OCI-LY3 (cell line): ENCODE results near the gene IDH1.
A peak's percentile ranks its signal among the peaks of the same experiment; 100 is the strongest.
"Not testable (repeated sequence)": the region's sequence is repeated elsewhere in the genome, so short reads cannot be mapped to it uniquely, and the experiment has no call there.

Experiments used
- H2AFZ ChIP-seq: fragments of 200-600, 300-600 bp; shearing (Covaris generic); 2 replicates; pipeline ENCODE4 v1.6.0; 2014; ENCODE audit warnings: antibody characterized with exemption, low read depth, low read length
- H3K27ac ChIP-seq: fragments of 200-600, 300-600 bp; sonication (generic); 2 replicates; pipeline ENCODE4 v1.5.1; 2014; ENCODE audit warnings: mild to moderate bottlenecking, low read length, moderate library complexity, mixed read lengths
- H3K27me3 ChIP-seq: fragments of 200-600, 300-600 bp; sonication (generic); 2 replicates; pipeline ENCODE4 v1.6.1; 2014; ENCODE audit warnings: low read depth, low read length, mixed read lengths
- H3K36me3 ChIP-seq: fragments of 200-600, 300-600 bp; sonication (generic); replicated peaks from 2 replicates; pipeline ENCODE3; 2014; ENCODE audit warnings: low read depth, low read length, mixed read lengths
- H3K4me1 ChIP-seq: fragments of 300-600, 200-600 bp; sonication (generic); 2 replicates; pipeline ENCODE4 v1.6.1; 2014; ENCODE audit warnings: low read length, mixed read lengths
- H3K4me2 ChIP-seq: fragments of 200-600, 300-600 bp; sonication (generic); 2 replicates; pipeline ENCODE4 v1.6.1; 2014; ENCODE audit warnings: low read length, mixed read lengths
- H3K4me3 ChIP-seq: fragments of 300-600, 200-600 bp; sonication (generic); 2 replicates; pipeline ENCODE4 v1.5.1; 2014; ENCODE audit warnings: antibody characterized with exemption, mild to moderate bottlenecking, low read length, moderate library complexity
- H3K79me2 ChIP-seq: fragments of 300-600, 200-600 bp; shearing (Covaris generic); 2 replicates; pipeline ENCODE4 v1.6.1; 2014; ENCODE audit warnings: mild to moderate bottlenecking, low read length, mixed read lengths
- H3K9ac ChIP-seq: fragments of 300-600, 200-600 bp; shearing (Covaris generic); 2 replicates; pipeline ENCODE4 v1.6.0; 2014; ENCODE audit warnings: mild to moderate bottlenecking, low read length, moderate library complexity
- H3K9me3 ChIP-seq: fragments of 200-600, 300-600 bp; shearing (Covaris generic); 2 replicates; pipeline ENCODE4 v1.6.1; 2014; ENCODE audit warnings: low read length, mixed read lengths; ENCODE audit not compliant: insufficient read depth
- H4K20me1 ChIP-seq: fragments of 200-600, 300-600 bp; sonication (generic); 2 replicates; pipeline ENCODE4 v1.6.1; 2016; ENCODE audit warnings: low read length, mixed read lengths; ENCODE audit not compliant: insufficient read depth
- EZH2phosphoT487 ChIP-seq: fragments of 200-600 bp; shearing (Covaris generic); IDR thresholded peaks from 2 replicates; pipeline ENCODE4 v1.6.1; 2018; ENCODE audit warnings: antibody characterized with exemption, mixed run types, low read depth
- TF ChIP-seq, protein P1 (sequence below): fragments of 200-600, 300-600 bp; sonication (generic); IDR thresholded peaks from 2 replicates; pipeline ENCODE4 v1.5.1; 2014; ENCODE audit warnings: antibody characterized with exemption, low read length, low read depth

Gene IDH1

DNA sequence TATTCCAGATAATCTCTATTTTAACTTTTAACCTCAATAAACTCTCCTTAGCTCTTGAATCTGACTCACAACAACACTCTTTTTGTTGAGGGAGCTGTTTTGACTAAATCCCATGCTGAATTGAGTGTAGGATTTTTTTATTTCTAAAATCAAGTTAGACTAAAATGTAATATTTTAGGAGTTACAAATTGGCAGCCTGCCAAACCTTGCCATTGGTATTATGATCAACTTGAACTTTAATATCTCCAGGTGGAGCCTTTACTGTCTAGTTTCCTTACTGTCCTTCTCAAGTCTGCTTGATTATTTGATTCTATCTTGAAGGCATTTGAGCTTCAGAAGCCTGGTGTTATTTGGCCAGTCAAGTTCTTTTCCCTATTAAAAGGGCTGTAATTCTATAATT is 19.9 kb upstream of the IDH1 start:
- H2AFZ ChIP-seq: no peak overlapping the region
- peaks cover 7% of the 10 kb centered on the region; the same call in 1 of the 2 replicates for H4K20me1 ChIP-seq
- no peak overlapping the region for H3K9ac ChIP-seq
- H3K36me3 ChIP-seq: peaks cover 59% of the 10 kb centered on the region
- no peak overlapping the region for H3K4me2 ChIP-seq
- H3K27me3 ChIP-seq: no peaks in the 10 kb centered on the region
- TF ChIP-seq, protein P1, sequence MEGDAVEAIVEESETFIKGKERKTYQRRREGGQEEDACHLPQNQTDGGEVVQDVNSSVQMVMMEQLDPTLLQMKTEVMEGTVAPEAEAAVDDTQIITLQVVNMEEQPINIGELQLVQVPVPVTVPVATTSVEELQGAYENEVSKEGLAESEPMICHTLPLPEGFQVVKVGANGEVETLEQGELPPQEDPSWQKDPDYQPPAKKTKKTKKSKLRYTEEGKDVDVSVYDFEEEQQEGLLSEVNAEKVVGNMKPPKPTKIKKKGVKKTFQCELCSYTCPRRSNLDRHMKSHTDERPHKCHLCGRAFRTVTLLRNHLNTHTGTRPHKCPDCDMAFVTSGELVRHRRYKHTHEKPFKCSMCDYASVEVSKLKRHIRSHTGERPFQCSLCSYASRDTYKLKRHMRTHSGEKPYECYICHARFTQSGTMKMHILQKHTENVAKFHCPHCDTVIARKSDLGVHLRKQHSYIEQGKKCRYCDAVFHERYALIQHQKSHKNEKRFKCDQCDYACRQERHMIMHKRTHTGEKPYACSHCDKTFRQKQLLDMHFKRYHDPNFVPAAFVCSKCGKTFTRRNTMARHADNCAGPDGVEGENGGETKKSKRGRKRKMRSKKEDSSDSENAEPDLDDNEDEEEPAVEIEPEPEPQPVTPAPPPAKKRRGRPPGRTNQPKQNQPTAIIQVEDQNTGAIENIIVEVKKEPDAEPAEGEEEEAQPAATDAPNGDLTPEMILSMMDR: no peak
- TF ChIP-seq EZH2phosphoT487: no peak
- H3K27ac ChIP-seq: no peak overlapping the region
- H3K79me2 ChIP-seq: peaks cover 4% of the 10 kb centered on the region
- H3K4me1 ChIP-seq: no peaks in the 10 kb centered on the region
- no peak overlapping the region for H3K4me3 ChIP-seq
- H3K9me3 ChIP-seq: no peaks in the 10 kb centered on the region

DNA sequence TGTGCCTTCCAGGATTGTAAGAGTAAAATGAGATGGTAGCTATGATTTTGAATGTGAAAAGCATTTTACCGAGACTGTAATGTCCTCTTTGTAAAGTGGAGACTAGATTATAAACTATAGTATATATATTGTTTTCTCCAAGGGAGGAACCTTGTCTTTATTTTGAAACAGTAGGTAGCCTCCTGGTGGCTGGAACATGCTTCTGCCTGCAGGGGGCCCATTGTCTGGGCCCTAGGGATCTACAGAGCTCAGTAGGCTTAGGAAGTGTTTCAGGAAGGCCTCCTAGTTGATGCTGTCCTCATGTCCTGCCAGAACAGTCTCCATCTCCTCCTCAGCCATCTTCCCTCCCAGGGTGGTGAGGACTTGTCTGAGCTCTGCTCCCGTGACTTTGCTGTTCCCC is 14.2 kb upstream of the IDH1 start:
- Histone ChIP-seq H4K20me1 (peaks cover 26% of the 10 kb centered on the region), H3K9ac (no peak overlapping the region), H3K79me2 (peaks cover 39% of the 10 kb centered on the region), H3K36me3 (peaks cover 14% of the 10 kb centered on the region), H3K27me3 (no peaks in the 10 kb centered on the region), H3K4me1 (peaks cover 25% of the 10 kb centered on the region), H3K9me3 (no peaks in the 10 kb centered on the region), H2AFZ (no peak overlapping the region), H3K4me3 (no peak overlapping the region), H3K4me2 (no peak overlapping the region), H3K27ac (no peak overlapping the region)
- TF ChIP-seq, protein P1: no peak
- no peak for TF ChIP-seq EZH2phosphoT487

DNA sequence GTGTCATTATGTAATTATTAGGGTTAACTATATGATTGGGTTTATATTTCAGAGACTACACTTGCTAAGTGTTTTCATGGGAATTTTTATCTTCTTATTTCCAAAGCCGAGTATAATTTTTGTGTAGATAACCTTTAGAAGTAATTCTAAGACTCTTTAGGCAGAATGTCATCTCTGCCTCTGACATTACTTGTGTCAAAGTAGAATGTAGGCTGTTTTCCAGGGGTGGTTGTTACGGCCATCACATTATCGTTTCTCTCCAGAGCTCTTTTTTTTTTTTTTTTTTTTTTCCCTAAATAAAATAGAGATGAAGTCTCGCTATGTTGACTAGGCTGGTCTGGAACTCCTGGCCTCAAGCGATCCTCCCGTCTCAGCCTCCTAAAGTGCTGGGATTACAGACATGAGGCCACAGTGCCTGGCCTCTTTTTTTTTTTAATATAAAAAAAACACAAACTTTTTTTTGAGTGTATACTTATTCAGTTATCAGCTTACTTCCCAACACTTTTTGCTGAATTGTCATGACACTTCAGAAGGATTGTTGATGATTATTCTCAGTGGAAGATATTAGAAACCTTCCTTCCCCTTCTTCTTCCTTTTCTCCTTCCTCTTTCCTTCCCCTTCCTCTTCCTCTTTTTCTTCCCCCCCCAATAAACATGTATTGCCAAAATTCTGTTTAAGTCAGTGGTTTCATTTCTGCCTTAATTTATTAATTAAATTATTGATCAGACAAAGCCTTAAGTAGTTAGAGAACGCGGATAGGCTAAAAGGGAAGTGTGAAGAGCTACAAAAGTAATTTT is 13.5 kb upstream of the IDH1 start:
- Histone ChIP-seq H3K36me3 (peaks cover 7% of the 10 kb centered on the region), H3K27me3 (no peaks in the 10 kb centered on the region), H3K79me2 (peaks cover 39% of the 10 kb centered on the region), H3K27ac (no peak overlapping the region), H2AFZ (no peak overlapping the region), H3K4me3 (no peak overlapping the region), H3K4me2 (0 out of 2 replicates have a peak overlapping the region, but pooled peaks have one; percentile 90), H3K4me1 (peaks cover 25% of the 10 kb centered on the region), H3K9ac (no peak overlapping the region), H4K20me1 (peaks cover 26% of the 10 kb centered on the region), H3K9me3 (no peaks in the 10 kb centered on the region)
- no peak for TF ChIP-seq EZH2phosphoT487
- TF ChIP-seq, protein P1: no peak

DNA sequence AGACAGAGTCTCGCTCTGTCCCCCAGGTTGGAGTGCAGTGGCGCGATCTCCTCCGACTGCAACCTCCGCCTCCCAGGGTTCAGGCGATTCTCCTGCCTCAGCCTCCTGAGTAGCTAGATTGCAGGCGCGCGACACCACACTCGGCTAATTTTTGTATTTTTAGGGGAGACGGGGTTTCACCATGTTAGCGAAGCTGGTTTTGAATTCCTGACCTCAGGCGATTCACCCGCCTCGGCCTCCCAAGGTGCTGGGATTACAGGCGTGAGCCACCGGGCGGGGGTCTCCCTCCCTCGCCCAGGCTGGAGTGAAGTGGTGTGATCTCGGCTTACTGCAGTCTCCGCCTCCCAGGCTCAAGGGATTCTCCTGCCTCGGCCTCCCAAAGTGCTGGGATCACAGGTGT is 12.7 kb upstream of the IDH1 start:
- peaks cover 25% of the 10 kb centered on the region for H3K4me1 ChIP-seq
- H3K79me2 ChIP-seq: peaks cover 39% of the 10 kb centered on the region
- H3K9ac ChIP-seq, H3K9me3 ChIP-seq, H2AFZ ChIP-seq, H3K27me3 ChIP-seq, H3K36me3 ChIP-seq, H3K27ac ChIP-seq: not testable (repeated sequence)
- H4K20me1 ChIP-seq: peaks cover 26% of the 10 kb centered on the region
- peak overlapping the region; percentile 90 for H3K4me2 ChIP-seq
- H3K4me3 ChIP-seq: peak overlapping the region; percentile 94; the same call in 1 of the 2 replicates
